Lower leg skin (tissue), 3 donors: ENCODE data around the gene CSHL1.

Source experiments
- POLR2A ChIP-seq, 2 donors: fragments of 450-650 bp; IDR thresholded peaks; one replicate each; pipeline ENCODE4 v1.6.1; 2016 to 2017; ENCODE audit warnings: antibody characterized with exemption in 2 of 2, mild to moderate bottlenecking in 1 of 2, moderate library complexity in 1 of 2
- TF ChIP-seq, protein P1 (sequence below), 3 donors: fragments of 450-650 bp; IDR thresholded peaks; one replicate each; pipeline ENCODE4 v1.5.1; 2016; ENCODE audit warnings: antibody characterized with exemption in 3 of 3, mild to moderate bottlenecking in 3 of 3, moderate library complexity in 2 of 3

DNA sequence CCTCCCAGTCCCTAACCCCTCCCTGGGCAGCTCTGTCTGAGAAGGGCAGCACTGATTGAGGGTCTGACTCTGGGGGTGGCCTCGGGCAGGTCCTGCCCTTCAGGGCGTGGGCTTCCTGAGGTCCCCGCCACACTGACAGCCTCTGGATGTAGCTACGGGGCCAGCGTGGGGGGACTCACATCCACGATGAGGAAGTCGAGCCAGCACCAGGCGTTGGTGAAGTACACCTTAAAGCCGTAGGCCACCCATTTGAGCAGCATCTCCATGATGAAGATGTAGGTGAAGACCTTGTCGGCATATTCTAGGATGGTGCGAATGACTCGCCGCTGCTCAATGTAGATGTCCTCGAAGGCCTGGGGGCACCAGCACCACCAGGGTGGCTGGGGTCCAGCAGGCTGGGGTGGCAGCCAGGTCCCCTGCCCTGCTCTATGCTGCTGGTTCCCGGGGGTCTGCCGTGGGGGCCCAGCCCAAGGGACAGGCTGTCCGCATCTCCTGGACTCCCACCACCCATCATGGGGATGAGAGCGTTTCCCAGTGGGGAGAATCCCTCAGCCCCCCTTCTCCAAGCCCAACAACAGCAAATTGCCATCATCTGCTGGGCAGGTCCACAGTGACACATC, 36.8 kb upstream of the CSHL1 start:
- TF ChIP-seq, protein P1, sequence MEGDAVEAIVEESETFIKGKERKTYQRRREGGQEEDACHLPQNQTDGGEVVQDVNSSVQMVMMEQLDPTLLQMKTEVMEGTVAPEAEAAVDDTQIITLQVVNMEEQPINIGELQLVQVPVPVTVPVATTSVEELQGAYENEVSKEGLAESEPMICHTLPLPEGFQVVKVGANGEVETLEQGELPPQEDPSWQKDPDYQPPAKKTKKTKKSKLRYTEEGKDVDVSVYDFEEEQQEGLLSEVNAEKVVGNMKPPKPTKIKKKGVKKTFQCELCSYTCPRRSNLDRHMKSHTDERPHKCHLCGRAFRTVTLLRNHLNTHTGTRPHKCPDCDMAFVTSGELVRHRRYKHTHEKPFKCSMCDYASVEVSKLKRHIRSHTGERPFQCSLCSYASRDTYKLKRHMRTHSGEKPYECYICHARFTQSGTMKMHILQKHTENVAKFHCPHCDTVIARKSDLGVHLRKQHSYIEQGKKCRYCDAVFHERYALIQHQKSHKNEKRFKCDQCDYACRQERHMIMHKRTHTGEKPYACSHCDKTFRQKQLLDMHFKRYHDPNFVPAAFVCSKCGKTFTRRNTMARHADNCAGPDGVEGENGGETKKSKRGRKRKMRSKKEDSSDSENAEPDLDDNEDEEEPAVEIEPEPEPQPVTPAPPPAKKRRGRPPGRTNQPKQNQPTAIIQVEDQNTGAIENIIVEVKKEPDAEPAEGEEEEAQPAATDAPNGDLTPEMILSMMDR (IDR thresholded peaks at IDR 0.05) = no peak
- TF ChIP-seq POLR2A (IDR thresholded peaks at IDR 0.05) = no peak
